ENCODE measurements around the gene HPN. TPM values are rescaled to one million over a fixed set of nuclear protein-coding genes. Genes with fewer than 3 reads are reported as not detected.

Gene HPN
- total and polyA plus RNA-seq, 2 donors (not counting 3 experiments of a cell fraction or from before 2014, with no cell fraction given) = 0.10 TPM; not detected in 1

GRCh38 chr19:35018379-35018778 lies 23.1 kb upstream of the HPN start:
- Histone ChIP-seq H4K20me1 (replicated peaks; ENCODE audit: control insufficient read depth, extremely low read depth, insufficient read depth, low read length) (no peaks in the 10 kb centered on the region), H3K4me1 (ENCODE audit: control insufficient read depth, extremely low read depth, insufficient read depth, low read length) (no peaks in the 10 kb centered on the region), H3K4me3 (replicated peaks in 1 of 3; ENCODE audit: insufficient read depth in 1 of 3, low read depth in 1 of 3, low read length in 3 of 3) (no peak overlapping the region), H3K79me2 (ENCODE audit: control insufficient read depth, insufficient read depth, low read length) (no peaks in the 10 kb centered on the region), H3K27ac (ENCODE audit: insufficient read depth, low read depth, low read length) (no peak overlapping the region), H3K9ac (replicated peaks; ENCODE audit: extremely low read depth, insufficient read depth, low read length) (no peak overlapping the region), H3K36me3 (ENCODE audit: control insufficient read depth in 2 of 2, extremely low read depth in 1 of 2, insufficient read depth in 2 of 2, low read length in 2 of 2) (peaks cover 13 to 68% of the 10 kb centered on the region in 2 experiments), H3K9me1 (replicated peaks; ENCODE audit: control insufficient read depth, extremely low read depth, insufficient read depth, low read length) (no peaks in the 10 kb centered on the region), H3K27me3 (ENCODE audit: control insufficient read depth in 2 of 2, insufficient read depth in 2 of 2, low read length in 2 of 2) (no peaks in the 10 kb centered on the region), H2AFZ (ENCODE audit: low read depth, low read length) (no peak overlapping the region), H3K4me2 (ENCODE audit: insufficient read depth, low read length) (no peak overlapping the region), H3K9me3 (replicated peaks; ENCODE audit: control insufficient read depth, insufficient read depth, low read length) (no peaks in the 10 kb centered on the region)
- no TSS peak for BruUV-seq (replicated peaks)
- no peak for TF ChIP-seq POLR2AphosphoS5 (IDR thresholded peaks at IDR 0.05; ENCODE audit: insufficient read depth, low read depth, low read length)
- no peak for TF ChIP-seq FOS (IDR thresholded peaks at IDR 0.05; ENCODE audit: borderline replicate concordance, insufficient read depth, low read length)
- TF ChIP-seq MAX (IDR thresholded peaks at IDR 0.05; ENCODE audit: insufficient read depth, insufficient read length) = no peak
- TF ChIP-seq JUN (IDR thresholded peaks at IDR 0.05; ENCODE audit: borderline replicate concordance, insufficient read depth, insufficient read length, low read depth) = no peak
- intact Hi-C loops (cut with micrococcal nuclease) (no loop called here), dilution Hi-C loops (cut with MboI; ENCODE audit: extremely low pct_ligation_motif_present, low sequenced_read_pairs) (no loop called here)
- ChIA-PET CTCF (no interaction called here), POLR2A (no interaction called here)
- DNase-seq (ENCODE audit: low read depth, low spot score) (no peak), FAIRE-seq (no peak)

DNA sequence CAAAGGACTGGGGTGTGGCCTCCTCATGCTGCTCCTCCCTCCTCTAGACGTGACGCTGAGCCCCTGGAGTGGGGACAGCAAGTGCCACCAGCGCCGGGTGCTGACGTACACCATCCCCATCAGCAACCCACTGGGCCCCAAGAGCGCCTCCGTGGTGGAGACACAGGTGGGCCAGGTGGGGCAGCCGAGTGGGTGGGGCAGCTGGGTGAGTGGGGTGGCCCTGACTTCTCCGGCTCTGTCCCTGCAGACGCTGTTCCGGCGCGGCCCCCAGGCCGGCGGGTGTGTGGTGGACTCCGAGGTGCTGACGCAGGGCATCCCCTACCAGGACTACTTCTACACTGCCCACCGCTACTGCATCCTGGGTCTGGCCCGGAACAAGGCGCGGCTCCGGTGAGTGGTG lies 22.4 kb upstream of the HPN start:
- Histone ChIP-seq H3K79me2 (ENCODE audit: control insufficient read depth, insufficient read depth, low read length) (no peaks in the 10 kb centered on the region), H3K27me3 (ENCODE audit: control insufficient read depth in 2 of 2, insufficient read depth in 2 of 2, low read length in 2 of 2) (no peaks in the 10 kb centered on the region), H3K4me1 (ENCODE audit: control insufficient read depth, extremely low read depth, insufficient read depth, low read length) (no peaks in the 10 kb centered on the region), H4K20me1 (replicated peaks; ENCODE audit: control insufficient read depth, extremely low read depth, insufficient read depth, low read length) (no peaks in the 10 kb centered on the region), H2AFZ (ENCODE audit: low read depth, low read length) (no peak overlapping the region), H3K4me3 (replicated peaks in 1 of 3; ENCODE audit: insufficient read depth in 1 of 3, low read depth in 1 of 3, low read length in 3 of 3) (no peak overlapping the region), H3K9me3 (replicated peaks; ENCODE audit: control insufficient read depth, insufficient read depth, low read length) (no peaks in the 10 kb centered on the region), H3K9me1 (replicated peaks; ENCODE audit: control insufficient read depth, extremely low read depth, insufficient read depth, low read length) (no peaks in the 10 kb centered on the region), H3K4me2 (ENCODE audit: insufficient read depth, low read length) (no peak overlapping the region), H3K9ac (replicated peaks; ENCODE audit: extremely low read depth, insufficient read depth, low read length) (no peak overlapping the region), H3K36me3 (ENCODE audit: control insufficient read depth in 2 of 2, extremely low read depth in 1 of 2, insufficient read depth in 2 of 2, low read length in 2 of 2) (peaks cover 13 to 69% of the 10 kb centered on the region in 2 experiments), H3K27ac (ENCODE audit: insufficient read depth, low read depth, low read length) (no peak overlapping the region)
- TF ChIP-seq EZH2 (IDR thresholded peaks at IDR 0.05; ENCODE audit: borderline replicate concordance, low read depth, low read length, severe bottlenecking) = no peak
- TF ChIP-seq CTCF (IDR thresholded peaks at IDR 0.05; ENCODE audit: extremely low read depth in 1 of 2, insufficient read depth in 1 of 2, low read depth in 1 of 2, low read length in 2 of 2) = no peak
- TF ChIP-seq JUN (IDR thresholded peaks at IDR 0.05; ENCODE audit: borderline replicate concordance, insufficient read depth, insufficient read length, low read depth) = no peak
- TF ChIP-seq FOS (IDR thresholded peaks at IDR 0.05; ENCODE audit: borderline replicate concordance, insufficient read depth, low read length) = no peak
- TF ChIP-seq MYC (IDR thresholded peaks at IDR 0.05; ENCODE audit: low read depth, low read length) = no peak
- FAIRE-seq (no peak), DNase-seq (ENCODE audit: low read depth, low spot score) (no peak)
- no TSS peak for BruUV-seq (replicated peaks)
- ChIA-PET POLR2A (interaction anchor here (0.7 kb wide), 1 partner anchor 126 kb away, joined by 3 read pairs; no protein-coding TSS in a partner anchor), CTCF (interaction anchor here (1.1 kb wide), 1 partner anchor 20 kb away, joined by 3 read pairs; no protein-coding TSS in a partner anchor)
- intact Hi-C loops (cut with micrococcal nuclease) (no loop called here), dilution Hi-C loops (cut with MboI; ENCODE audit: extremely low pct_ligation_motif_present, low sequenced_read_pairs) (no loop called here)
